HepG2 (cell line): Measurements from ENCODE around the gene ARHGAP21.

Source experiments
- CTCF ChIP-seq: sonication (generic); formaldehyde crosslinking; IDR thresholded peaks from 2 replicates; pipeline ENCODE4 v1.5.0; 2020; ENCODE audit warnings: mild to moderate bottlenecking, missing genetic modification reagents, moderate library complexity
- JARID2 ChIP-seq: sonication (generic); formaldehyde crosslinking; IDR thresholded peaks from 2 replicates; pipeline ENCODE4 v1.8.1; 2023; ENCODE audit warnings: missing genetic modification reagents, inconsistent platforms; ENCODE audit not compliant: insufficient replicate concordance
- MAX ChIP-seq: IDR thresholded peaks from 2 replicates; pipeline ENCODE4 v1.6.1; 2012; ENCODE audit warnings: inconsistent platforms
- MAZ ChIP-seq, 2 experiments: sonication (generic) in 1 of 2; formaldehyde crosslinking in 1 of 2; IDR thresholded peaks; 2 replicates each; pipeline versions ENCODE4 v1.5.0 to v1.6.1; 2012 to 2020; ENCODE audit warnings: low read depth in 2 of 2, mild to moderate bottlenecking in 2 of 2, borderline replicate concordance in 1 of 2, improper control_type of control experiment in 1 of 2, low read length in 1 of 2, missing genetic modification reagents in 1 of 2, moderate library complexity in 1 of 2
- MXI1 ChIP-seq: IDR thresholded peaks from 3 replicates; pipeline ENCODE4 v1.6.1; 2012; ENCODE audit warnings: low read depth, low read length, inconsistent platforms, borderline replicate concordance
- SRF ChIP-seq: IDR thresholded peaks from 2 replicates; pipeline ENCODE4 v1.6.1; 2011; ENCODE audit warnings: mild to moderate bottlenecking, low read depth, low read length, moderate library complexity
- ZFP90 ChIP-seq: sonication (generic); formaldehyde crosslinking; IDR thresholded peaks from 2 replicates; pipeline ENCODE4 v1.8.0; 2022; ENCODE audit warnings: missing genetic modification reagents, mild to moderate bottlenecking, inconsistent platforms, borderline replicate concordance
- ZNF24 ChIP-seq: fragments of 450-650 bp; IDR thresholded peaks from 2 replicates; pipeline ENCODE4 v1.6.1; 2017; ENCODE audit warnings: antibody characterized with exemption, mild to moderate bottlenecking

- TF ChIP-seq CTCF (CRISPR knock-in tag): no peak
- TF ChIP-seq MAX: no peak
- TF ChIP-seq ZNF24: no peak
- TF ChIP-seq MXI1: no peak
- no peak for TF ChIP-seq ZFP90 (CRISPR knock-in tag)
- TF ChIP-seq SRF: no peak
- no peak for TF ChIP-seq JARID2 (CRISPR knock-in tag)
- no peak for TF ChIP-seq MAZ (IDR thresholded peaks at IDR 0.05; ENCODE audit: borderline replicate concordance, low read depth, low read length)
- TF ChIP-seq MAZ (CRISPR knock-in tag; IDR thresholded peaks at IDR 0.05; ENCODE audit: low read depth): no peak
Measured at GRCh38 chr10:24737001-24737400, 13.3 kb upstream of the ARHGAP21 start.
